ENCODE measurements around the gene ALDH6A1.
A peak's percentile ranks its signal among the peaks of the same experiment; 100 is the strongest.
"Not testable (repeated sequence)": the region's sequence is repeated elsewhere in the genome, so short reads cannot be mapped to it uniquely, and the experiment has no call there.

The ALDH6A1 gene

DNA sequence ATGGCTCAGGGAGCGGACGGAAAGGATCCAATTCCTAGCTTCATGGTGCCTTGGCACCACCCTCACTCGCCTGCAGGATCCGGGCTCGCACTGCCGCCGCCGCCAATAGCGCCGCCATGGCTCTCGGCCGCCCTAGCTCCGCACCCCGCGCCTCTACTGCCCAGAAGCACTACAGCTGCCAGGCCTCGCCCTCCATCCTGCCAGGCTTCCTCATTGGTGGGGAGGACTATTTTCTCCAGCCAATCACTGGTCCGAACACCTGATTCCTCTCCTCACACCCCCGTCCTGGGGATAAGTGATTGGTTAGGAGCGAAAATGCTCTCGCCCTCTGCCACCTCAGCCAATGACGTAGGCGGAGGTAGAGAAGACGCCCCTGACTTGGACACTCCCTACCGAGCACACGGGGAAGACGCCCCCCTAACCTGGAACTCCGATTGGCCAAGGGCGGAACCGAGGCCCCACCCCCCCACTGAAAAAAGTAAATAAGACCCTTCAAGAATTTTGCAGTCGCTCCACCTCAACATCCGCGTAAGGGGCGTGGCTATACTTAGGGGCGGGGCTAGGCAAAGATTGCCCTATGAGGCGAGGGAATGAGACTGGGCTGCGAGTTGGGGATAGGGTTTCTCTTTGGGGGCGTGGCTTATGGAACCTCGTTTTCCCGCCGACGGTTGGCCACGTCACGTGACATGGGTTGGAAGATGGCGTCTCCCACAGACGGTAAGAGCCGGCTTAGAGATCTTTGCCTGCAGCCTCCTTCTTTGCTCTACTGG, at the start of gene ALDH6A1, which contains the start of gene LIN52:
Gene ALDH6A1 (minus strand): TSS at position 177 of the 770 bp plus-strand sequence. CDS start 59 bp downstream, at position 118.
Gene LIN52 (plus strand): TSS at position 680 of the 770 bp plus-strand sequence. CDS start 19 bp downstream, at position 699.
- DNase-seq (ENCODE audit: low read depth in 3 of 3), result peak; percentile 100

DNA sequence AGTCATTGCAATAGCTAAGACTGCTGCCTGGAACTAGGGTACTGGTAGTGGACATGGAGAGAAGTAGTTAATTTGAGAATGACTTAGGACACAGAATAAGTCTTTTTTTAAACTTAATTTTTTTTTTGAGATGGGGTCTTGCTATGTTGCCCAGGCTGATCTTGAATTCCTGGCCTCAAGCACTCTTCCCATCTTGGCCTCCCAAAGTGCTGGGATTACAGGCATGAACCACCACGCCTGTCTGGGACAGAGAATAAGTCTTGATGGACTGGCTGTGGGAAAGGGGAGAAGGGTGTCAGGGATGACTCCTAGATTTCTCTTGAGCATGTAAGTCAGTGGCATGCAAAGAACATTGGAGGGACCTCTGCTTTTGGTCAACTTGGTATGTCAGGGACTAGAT, 43.4 kb upstream of the ALDH6A1 start:
- DNase-seq (ENCODE audit: low read depth in 3 of 3), result no peak

DNA sequence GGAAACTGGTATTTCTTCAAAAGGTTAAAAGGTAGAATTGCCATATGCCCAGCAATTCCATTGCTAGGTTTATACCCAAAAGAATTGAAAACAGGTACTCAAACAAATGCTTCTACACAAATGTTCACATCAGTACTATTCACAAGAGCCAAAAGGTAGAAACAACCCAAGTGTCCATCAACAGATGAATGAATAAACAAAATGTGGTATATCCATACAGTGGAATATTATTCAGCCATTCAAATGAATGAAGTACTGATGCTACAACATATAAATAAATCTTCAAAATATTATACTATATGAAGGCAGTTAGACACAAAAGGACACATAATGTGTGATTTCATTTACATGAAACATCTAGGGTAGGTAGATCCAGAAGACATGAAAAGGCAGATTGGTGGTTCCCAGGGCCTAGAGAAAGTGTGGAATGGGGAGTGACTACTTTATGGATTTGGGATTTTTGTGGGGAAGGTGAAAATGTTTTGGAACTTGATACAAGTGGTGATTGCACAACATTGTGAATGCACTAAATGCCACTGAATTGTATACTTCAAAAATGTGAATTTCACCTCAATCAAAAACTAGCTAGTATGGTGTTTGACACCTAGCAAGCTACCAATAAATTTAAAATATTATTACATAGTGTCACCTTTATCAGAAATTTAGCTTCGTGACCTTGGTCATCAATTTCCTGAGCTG, 42.2 kb upstream of the ALDH6A1 start:
- DNase-seq (ENCODE audit: low read depth in 3 of 3), result no peak

DNA sequence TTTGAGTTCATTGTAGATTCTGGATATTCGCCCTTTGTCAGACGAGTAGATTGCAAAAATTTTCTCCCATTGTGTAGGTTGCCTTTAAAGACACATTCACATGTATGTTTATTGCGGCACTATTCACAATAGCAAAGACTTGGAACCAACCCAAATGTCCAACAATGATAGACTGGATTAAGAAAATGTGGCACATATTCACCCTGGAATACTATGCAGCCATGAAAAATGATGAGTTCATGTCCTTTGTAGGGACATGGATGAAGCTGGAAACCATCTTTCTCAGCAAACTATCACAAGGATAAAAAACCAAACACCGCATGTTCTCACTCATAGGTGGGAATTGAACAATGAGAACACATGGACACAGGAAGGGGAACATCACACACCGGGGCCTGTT, 41.2 kb upstream of the ALDH6A1 start:
- not testable (repeated sequence) for DNase-seq (ENCODE audit: low read depth in 3 of 3)

GRCh38 chr14:74111395-74112216, 27.4 kb upstream of the ALDH6A1 start:
- DNase-seq (ENCODE audit: low read depth in 3 of 3), result not testable (repeated sequence)

DNA sequence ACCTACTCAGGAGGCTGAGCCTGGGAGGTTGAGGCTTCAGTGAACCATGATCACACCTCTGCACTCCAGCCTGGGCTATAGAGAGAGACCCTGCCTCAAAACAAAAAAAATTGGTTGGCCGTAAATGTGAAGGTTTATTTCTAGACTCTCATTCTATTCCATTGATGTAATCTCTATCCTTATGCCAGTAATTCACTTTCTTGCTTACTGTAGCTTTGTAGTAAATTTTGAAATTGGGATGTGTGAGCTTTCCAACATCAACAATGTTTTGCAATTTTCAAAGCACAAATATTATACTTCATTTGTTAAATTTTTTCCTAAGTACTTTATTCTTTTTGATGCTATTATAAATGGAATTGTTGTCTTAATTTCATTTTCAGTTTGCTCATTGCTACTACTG, 25.1 kb upstream of the ALDH6A1 start:
- no peak for DNase-seq (ENCODE audit: low read depth in 3 of 3)

DNA sequence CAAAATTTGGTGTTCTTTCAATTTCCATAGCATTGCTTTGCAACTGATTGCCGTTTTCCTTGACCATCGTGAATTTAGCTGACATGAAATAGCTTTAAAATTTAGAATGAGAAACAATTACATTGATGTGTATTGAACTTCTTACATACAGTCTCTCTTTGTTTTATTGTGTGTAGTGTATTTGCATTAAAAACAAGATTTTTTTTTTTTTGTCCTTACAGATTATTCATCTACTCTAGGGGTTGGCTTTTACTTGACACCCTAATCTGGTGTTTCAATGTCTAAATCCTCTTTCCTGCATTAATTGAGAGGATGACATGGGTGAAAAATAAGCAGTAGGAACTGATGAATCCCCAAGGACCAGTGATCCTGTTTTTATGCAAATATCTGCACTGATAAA, 21.1 kb upstream of the ALDH6A1 start:
- no peak for DNase-seq (ENCODE audit: low read depth in 3 of 3)

GRCh38 chr14:74089251-74090020, 5.2 kb upstream of the ALDH6A1 start:
- DNase-seq (ENCODE audit: low read depth in 3 of 3), result no peak

DNA sequence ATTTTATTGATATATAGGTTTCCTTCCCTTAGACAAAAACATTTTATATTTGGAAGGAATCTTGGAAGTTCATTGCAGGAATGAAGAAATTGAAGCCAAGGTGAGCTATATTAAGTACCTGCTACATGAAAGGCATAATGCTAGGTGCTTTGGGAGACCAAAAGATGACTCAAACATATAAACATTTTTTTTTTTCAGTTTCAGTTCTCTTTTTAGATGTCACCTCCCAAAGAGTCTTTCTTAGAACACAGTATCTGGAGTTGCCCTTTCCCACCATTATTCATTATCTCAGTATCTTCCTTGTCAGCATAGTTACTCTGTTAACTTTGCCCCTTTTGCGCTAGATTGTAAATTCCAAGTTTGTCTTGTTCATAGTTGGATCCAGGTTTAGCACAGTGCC, 1.6 kb upstream of the ALDH6A1 start:
- no peak for DNase-seq (ENCODE audit: low read depth in 3 of 3)

GRCh38 chr14:74085047-74085637, 889 bp upstream of the ALDH6A1 start:
- peak; percentile 13 to 31 (median 17) for DNase-seq (ENCODE audit: low read depth in 3 of 3)

- peak in 1 of 3 donors; percentile 4 for DNase-seq (ENCODE audit: low read depth in 3 of 3)
Observed at GRCh38 chr14:74083784-74084276, 423 bp downstream of the ALDH6A1 start.

- no peak for DNase-seq (ENCODE audit: low read depth in 3 of 3)
Observed at GRCh38 chr14:74083161-74083560, 1.1 kb downstream of the ALDH6A1 start.

DNA sequence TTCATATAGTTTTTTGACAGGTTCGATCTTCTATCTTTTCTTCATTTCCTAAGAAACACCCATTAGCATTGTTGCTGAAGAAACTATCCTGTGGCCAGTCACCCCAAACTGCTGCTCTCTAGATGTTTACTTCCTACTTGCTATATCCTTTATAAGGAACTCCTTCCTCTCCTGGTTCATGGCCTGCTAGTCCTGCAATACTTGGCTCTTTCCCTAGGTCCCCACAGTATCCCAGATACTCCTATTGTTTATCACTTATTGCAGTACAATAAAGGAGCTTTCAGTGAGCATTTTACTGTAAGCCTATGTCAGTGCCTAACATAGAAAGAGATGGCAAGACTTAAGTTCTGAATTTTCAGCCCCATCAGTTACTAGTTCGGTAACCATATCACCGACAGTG, 2.8 kb downstream of the ALDH6A1 start:
- no peak for DNase-seq (ENCODE audit: low read depth in 3 of 3)

GRCh38 chr14:74080820-74081460, 3.3 kb downstream of the ALDH6A1 start:
- no peak for DNase-seq (ENCODE audit: low read depth in 3 of 3)

GRCh38 chr14:74077401-74077800, 6.9 kb downstream of the ALDH6A1 start:
- no peak for DNase-seq (ENCODE audit: low read depth in 3 of 3)

GRCh38 chr14:74065746-74066575, 18.3 kb downstream of the ALDH6A1 start:
- DNase-seq (ENCODE audit: low read depth in 3 of 3), result no peak

DNA sequence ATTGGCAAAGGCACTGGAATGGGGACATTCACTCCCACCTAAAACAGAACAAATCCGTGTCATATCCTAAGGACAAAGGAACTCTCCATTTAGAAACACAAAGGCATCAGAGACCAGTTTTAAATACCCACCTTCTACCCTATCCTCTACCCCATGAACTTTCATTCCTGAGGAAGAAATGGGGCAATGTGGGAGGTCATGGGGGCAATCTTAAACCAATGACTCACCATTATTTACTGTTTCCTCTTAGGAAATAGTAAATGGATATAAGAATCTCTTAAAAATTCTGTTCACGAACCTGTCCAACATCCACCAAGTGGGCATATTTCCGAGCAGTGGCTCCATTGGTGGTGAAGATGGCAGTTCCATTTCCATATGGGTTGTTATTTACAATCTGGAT, 19.4 kb downstream of the ALDH6A1 start:
- no peak for DNase-seq (ENCODE audit: low read depth in 3 of 3)

DNA sequence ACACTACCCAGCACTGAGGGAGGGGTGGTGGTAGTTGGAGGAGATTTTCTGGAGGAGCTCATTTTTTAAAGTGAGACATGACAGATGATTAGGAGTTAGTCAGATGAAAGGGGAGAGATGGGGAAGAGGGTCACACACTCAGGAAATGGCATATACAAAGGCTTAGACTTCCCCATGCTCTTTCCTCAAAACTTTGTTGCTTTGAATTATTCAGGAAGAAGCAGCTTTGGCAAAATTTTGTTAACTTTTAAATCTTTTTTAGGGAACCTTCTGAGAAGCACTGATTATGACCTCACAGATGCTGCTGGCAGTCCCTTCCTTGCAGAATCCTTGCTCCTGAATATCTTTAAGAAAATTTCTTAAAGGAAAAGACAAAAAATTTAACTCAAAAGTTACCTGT, 19.8 kb downstream of the ALDH6A1 start:
- no peak for DNase-seq (ENCODE audit: low read depth in 3 of 3)

DNA sequence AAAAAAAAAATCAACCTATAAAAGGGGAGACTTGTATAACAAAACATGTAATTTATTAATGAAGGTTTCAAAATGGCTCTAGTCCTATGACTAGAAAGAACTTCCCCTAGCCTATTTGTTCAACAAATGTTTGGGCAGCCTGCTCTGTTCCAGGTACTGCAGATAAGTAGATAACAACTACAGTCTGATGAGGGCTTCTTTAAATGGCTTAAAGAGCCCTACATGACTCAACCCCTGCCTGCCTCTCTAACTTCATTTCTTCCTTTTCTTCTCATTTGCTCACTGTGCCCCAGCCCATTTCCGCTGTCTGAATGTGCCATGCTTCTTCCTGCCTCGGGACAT, 21.5 kb downstream of the ALDH6A1 start:
- DNase-seq (ENCODE audit: low read depth in 3 of 3), result no peak

Measured in stimulated activated CD4-positive, alpha-beta T cell treated with anti-CD3 and anti-CD28 coated beads, TNF-alpha, amount 100 ng/mL, for 48 hours (primary cell).